GM19025 (cell line): Measurements from ENCODE around the gene ALDH3B1.
A peak's percentile ranks its signal among the peaks of the same experiment; 100 is the strongest.

ENCODE experiments used
- ATAC-seq: cut with Tn5 transposase; IDR thresholded peaks from one replicate; pipeline ENCODE4 v1.9.1; 2021; ENCODE audit warnings: mild to moderate bottlenecking, low read depth, moderate library complexity; ENCODE audit not compliant: unreplicated experiment

The ALDH3B1 gene

GRCh38 chr11:68027667-68028066, 17.5 kb downstream of the ALDH3B1 start:
- ATAC-seq = no peak

- no peak for ATAC-seq
Measured at GRCh38 chr11:68028802-68029545, 18.8 kb downstream of the ALDH3B1 start.

GRCh38 chr11:68030318-68031143, 20.4 kb downstream of the ALDH3B1 start, which contains the start of gene NDUFS8:
TSS of gene NDUFS8 (plus strand) at chr11:68030681. CDS start at chr11:68032152, 1,471 bp downstream.
- peak; percentile 96 for ATAC-seq

GRCh38 chr11:68031144-68031464, 21.0 kb downstream of the ALDH3B1 start:
- no peak for ATAC-seq

- no peak for ATAC-seq
Measured at GRCh38 chr11:68032003-68032402, 21.9 kb downstream of the ALDH3B1 start.

GRCh38 chr11:68032997-68033707, 23.0 kb downstream of the ALDH3B1 start:
- no peak for ATAC-seq

GRCh38 chr11:68033708-68034045, 23.6 kb downstream of the ALDH3B1 start:
- ATAC-seq = no peak

- no peak for ATAC-seq
Measured at GRCh38 chr11:68035266-68035876, 25.2 kb downstream of the ALDH3B1 start.

GRCh38 chr11:68036141-68036716, 26.1 kb downstream of the ALDH3B1 start:
- no peak for ATAC-seq

- ATAC-seq = no peak
Measured at GRCh38 chr11:68036717-68037239, 26.7 kb downstream of the ALDH3B1 start.

- ATAC-seq = no peak
Measured at GRCh38 chr11:68037411-68038225, 27.5 kb downstream of the ALDH3B1 start.

GRCh38 chr11:68038226-68038717, 28.1 kb downstream of the ALDH3B1 start:
- no peak for ATAC-seq

- ATAC-seq = peak; percentile 52
Measured at GRCh38 chr11:68038718-68039525, 28.8 kb downstream of the ALDH3B1 start, which contains the start of gene TCIRG1. TSS of gene TCIRG1 (plus strand) at chr11:68039025. CDS start at chr11:68041272, 2,247 bp downstream.

GRCh38 chr11:68039526-68040086, 29.5 kb downstream of the ALDH3B1 start:
- ATAC-seq = no peak

GRCh38 chr11:68040101-68040956, 30.2 kb downstream of the ALDH3B1 start:
- ATAC-seq = peak; percentile 42

- no peak for ATAC-seq
Measured at GRCh38 chr11:68040957-68041591, 30.9 kb downstream of the ALDH3B1 start.
